ENCODE measurements around the gene GPR21.

DNA sequence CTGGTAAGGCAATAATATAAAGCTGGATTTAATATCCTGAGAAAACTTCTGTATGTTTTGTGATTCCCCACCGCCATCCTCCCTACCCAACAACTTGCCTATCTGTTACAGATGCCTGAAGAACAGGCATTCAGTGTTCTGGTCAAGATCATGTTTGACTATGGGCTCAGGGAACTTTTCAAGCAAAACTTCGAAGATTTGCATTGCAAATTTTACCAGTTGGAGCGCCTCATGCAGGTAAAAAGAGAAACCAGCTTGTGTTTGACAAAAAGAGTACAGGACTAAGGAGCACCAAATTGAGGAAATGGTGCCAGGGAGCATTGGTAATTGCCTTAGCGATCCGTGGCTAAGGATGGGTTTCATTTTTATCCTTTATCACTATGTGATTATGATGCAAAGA, 40.0 kb downstream of the GPR21 start:
- TF ChIP-seq, protein P1, sequence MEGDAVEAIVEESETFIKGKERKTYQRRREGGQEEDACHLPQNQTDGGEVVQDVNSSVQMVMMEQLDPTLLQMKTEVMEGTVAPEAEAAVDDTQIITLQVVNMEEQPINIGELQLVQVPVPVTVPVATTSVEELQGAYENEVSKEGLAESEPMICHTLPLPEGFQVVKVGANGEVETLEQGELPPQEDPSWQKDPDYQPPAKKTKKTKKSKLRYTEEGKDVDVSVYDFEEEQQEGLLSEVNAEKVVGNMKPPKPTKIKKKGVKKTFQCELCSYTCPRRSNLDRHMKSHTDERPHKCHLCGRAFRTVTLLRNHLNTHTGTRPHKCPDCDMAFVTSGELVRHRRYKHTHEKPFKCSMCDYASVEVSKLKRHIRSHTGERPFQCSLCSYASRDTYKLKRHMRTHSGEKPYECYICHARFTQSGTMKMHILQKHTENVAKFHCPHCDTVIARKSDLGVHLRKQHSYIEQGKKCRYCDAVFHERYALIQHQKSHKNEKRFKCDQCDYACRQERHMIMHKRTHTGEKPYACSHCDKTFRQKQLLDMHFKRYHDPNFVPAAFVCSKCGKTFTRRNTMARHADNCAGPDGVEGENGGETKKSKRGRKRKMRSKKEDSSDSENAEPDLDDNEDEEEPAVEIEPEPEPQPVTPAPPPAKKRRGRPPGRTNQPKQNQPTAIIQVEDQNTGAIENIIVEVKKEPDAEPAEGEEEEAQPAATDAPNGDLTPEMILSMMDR (conservative IDR thresholded peaks at IDR 0.05; ENCODE audit: low read length): peak; percentile 18; the same call in 1 of the 2 replicates
- no peak for TF ChIP-seq EZH2phosphoT487 (IDR thresholded peaks at IDR 0.05; ENCODE audit: borderline replicate concordance)

All from Loucy (cell line).